Endothelial cell of umbilical vein (primary cell): Measurements from ENCODE around the gene PLOD1. TPM values are rescaled to one million over a fixed set of nuclear protein-coding genes. Genes with fewer than 3 reads are reported as not detected.

Experiments
- BruUV-seq: library from RNA; stranded (reverse); fragments of 400-500 nt; replicated peaks from 2 replicates; lab custom pipeline; 2021; lab: Mats Ljungman, UMichigan
- CTCF ChIA-PET: fragments of 300-600, 350-600 bp; sonication (Branson Sonifier 250); formaldehyde crosslinking; loops from one replicate; lab custom pipeline; 2021; ENCODE audit warnings: antibody characterized with exemption, inconsistent platforms; lab: Charles Lee
- POLR2A ChIA-PET: fragments of 300-600, 350-600 bp; sonication (Branson Sonifier 250); formaldehyde crosslinking; loops from one replicate; lab custom pipeline; 2021; ENCODE audit warnings: antibody characterized with exemption, inconsistent platforms; lab: Charles Lee
- DNase-seq: peaks from one replicate; pipeline ENCODE4 v3.0.0-alpha.2; 2011; ENCODE audit warnings: low read depth, low spot score
- FAIRE-seq: peaks from 2 replicates; lab custom pipeline; 2011; peaks lifted over from hg19 to GRCh38; lab: Jason Lieb, UNC
- H2AFZ ChIP-seq: 2 replicates; pipeline ENCODE4 v1.6.0; 2012; ENCODE audit warnings: low read depth, low read length, control low read depth, inconsistent platforms
- H3K27ac ChIP-seq: 2 replicates; pipeline ENCODE4 v1.5.1; 2011; ENCODE audit warnings: low read depth, mild to moderate bottlenecking, control low read depth, low read length, moderate library complexity; ENCODE audit not compliant: insufficient read depth
- H3K27me3 ChIP-seq, 2 experiments: 2 replicates each; pipeline versions ENCODE4 v1.6.0 to v1.6.1; 2011; ENCODE audit warnings: low read length in 2 of 2, mixed read lengths in 1 of 2; ENCODE audit not compliant: control insufficient read depth in 2 of 2, insufficient read depth in 2 of 2
- H3K36me3 ChIP-seq, 2 experiments: 2 replicates in 1 of 2; 3 replicates in 1 of 2; pipeline ENCODE4 v1.5.1; 2011; ENCODE audit warnings: low read length in 2 of 2, mild to moderate bottlenecking in 1 of 2, moderate library complexity in 1 of 2; ENCODE audit not compliant: control insufficient read depth in 2 of 2, insufficient read depth in 2 of 2; ENCODE audit errors: extremely low read depth in 1 of 2
- H3K4me1 ChIP-seq: 3 replicates; pipeline ENCODE4 v1.5.1; 2011; ENCODE audit warnings: mild to moderate bottlenecking, low read length; ENCODE audit not compliant: control insufficient read depth, insufficient read depth; ENCODE audit errors: extremely low read depth
- H3K4me2 ChIP-seq: 2 replicates; pipeline ENCODE4 v1.6.1; 2011; ENCODE audit warnings: low read length, control low read depth, mixed read lengths; ENCODE audit not compliant: insufficient read depth
- H3K4me3 ChIP-seq, 3 experiments: fragments of 200-600 bp in 1 of 3; sonication (generic), shearing (Covaris generic) in 1 of 3; replicated peaks in 1 of 3; 2 replicates each; pipeline ENCODE4 v1.5.1; 2011 to 2016; ENCODE audit warnings: control low read depth in 3 of 3, low read length in 3 of 3, mild to moderate bottlenecking in 2 of 3, inconsistent platforms in 1 of 3, low read depth in 1 of 3, moderate library complexity in 1 of 3; ENCODE audit not compliant: insufficient read depth in 1 of 3
- H3K79me2 ChIP-seq: 2 replicates; pipeline ENCODE4 v1.6.0; 2012; ENCODE audit warnings: low read length, inconsistent platforms; ENCODE audit not compliant: control insufficient read depth, insufficient read depth
- H3K9ac ChIP-seq: replicated peaks from 2 replicates; pipeline ENCODE3; 2011; ENCODE audit warnings: low read length, control low read depth; ENCODE audit not compliant: insufficient read depth; ENCODE audit errors: extremely low read depth
- H3K9me1 ChIP-seq: replicated peaks from 3 replicates; pipeline ENCODE4 v1.6.0; 2011; ENCODE audit warnings: mild to moderate bottlenecking, low read length; ENCODE audit not compliant: control insufficient read depth, insufficient read depth; ENCODE audit errors: extremely low read depth
- H3K9me3 ChIP-seq: replicated peaks from 2 replicates; pipeline ENCODE4 v1.5.1; 2012; ENCODE audit warnings: low read length, inconsistent platforms; ENCODE audit not compliant: control insufficient read depth, insufficient read depth
- H4K20me1 ChIP-seq: replicated peaks from 2 replicates; pipeline ENCODE3; 2011; ENCODE audit warnings: mild to moderate bottlenecking, low read length; ENCODE audit not compliant: control insufficient read depth, insufficient read depth; ENCODE audit errors: extremely low read depth
- EZH2 ChIP-seq: IDR thresholded peaks from 2 replicates; pipeline ENCODE4 v1.6.1; 2012; ENCODE audit warnings: borderline replicate concordance, low read depth, mild to moderate bottlenecking, moderate library complexity, low read length, inconsistent platforms; ENCODE audit not compliant: severe bottlenecking
- FOS ChIP-seq: IDR thresholded peaks from 2 replicates; pipeline ENCODE4 v1.6.1; 2011; ENCODE audit warnings: mild to moderate bottlenecking, low read length, moderate library complexity, borderline replicate concordance; ENCODE audit not compliant: insufficient read depth
- GATA2 ChIP-seq: IDR thresholded peaks from 2 replicates; pipeline ENCODE4 v1.7.0; 2011; ENCODE audit warnings: low read depth, mild to moderate bottlenecking, moderate library complexity, mixed read lengths, low read length; ENCODE audit not compliant: insufficient read length, insufficient read depth
- JUN ChIP-seq: IDR thresholded peaks from 2 replicates; pipeline ENCODE4 v1.6.1; 2011; ENCODE audit warnings: borderline replicate concordance, low read depth; ENCODE audit not compliant: insufficient read length, insufficient read depth
- MYC ChIP-seq: IDR thresholded peaks from one replicate; pipeline ENCODE4 v1.6.1; 2011; ENCODE audit warnings: mild to moderate bottlenecking, low read depth, low read length
- POLR2A ChIP-seq: IDR thresholded peaks from 2 replicates; pipeline ENCODE4 v1.6.1; 2012; ENCODE audit warnings: low read depth, mild to moderate bottlenecking, control low read depth, low read length
- POLR2AphosphoS5 ChIP-seq: IDR thresholded peaks from 2 replicates; pipeline ENCODE4 v1.6.1; 2012; ENCODE audit warnings: low read depth, mild to moderate bottlenecking, control low read depth, low read length, moderate library complexity; ENCODE audit not compliant: insufficient read depth
- dilution Hi-C: fragments of 300-500 bp; cut with MboI; formaldehyde crosslinking; loops from one replicate; pipeline ENCODE4 v1.15.0; 2019; ENCODE audit warnings: low sequenced_read_pairs; ENCODE audit not compliant: extremely low pct_ligation_motif_present
- intact Hi-C: fragments of 100-400 bp; cut with micrococcal nuclease; formaldehyde crosslinking; loops from one replicate; pipeline ENCODE4 v1.10.0; 2022
- polyA plus RNA-seq, 4 experiments: library from polyadenylated mRNA; depleted of rRNA in 3 of 4; stranded (reverse) in 3 of 4; unstranded in 1 of 4; fragments of >200 nt; gene quantifications; 2 replicates each; pipeline versions ENCODE4 v1.2.1 to v1.2.3, GENCODE V29; 2011 to 2012; ENCODE audit warnings: missing spikeins in 1 of 4
- total RNA-seq: library from RNA; stranded (reverse); gene quantifications from 2 replicates; pipeline ENCODE4 v1.2.3, GENCODE V29; 2021
- TF ChIP-seq, protein P1 (sequence below), 2 donors: IDR thresholded peaks; 1 replicate in 1 of 2; 2 replicates in 1 of 2; pipeline ENCODE4 v1.5.1; 2011; ENCODE audit warnings: low read length in 2 of 2, mild to moderate bottlenecking in 2 of 2, moderate library complexity in 2 of 2, control low read depth in 1 of 2, inconsistent platforms in 1 of 2, low read depth in 1 of 2; ENCODE audit not compliant: insufficient read depth in 1 of 2; ENCODE audit errors: extremely low read depth in 1 of 2
- TF ChIP-seq, protein P2 (sequence below): IDR thresholded peaks from 2 replicates; pipeline ENCODE4 v1.6.1; 2011; ENCODE audit not compliant: insufficient read depth, insufficient read length

The PLOD1 gene
- total and polyA plus RNA-seq, 2 donors (not counting 3 experiments of a cell fraction or from before 2014, with no cell fraction given) = 260 to 412 TPM

DNA sequence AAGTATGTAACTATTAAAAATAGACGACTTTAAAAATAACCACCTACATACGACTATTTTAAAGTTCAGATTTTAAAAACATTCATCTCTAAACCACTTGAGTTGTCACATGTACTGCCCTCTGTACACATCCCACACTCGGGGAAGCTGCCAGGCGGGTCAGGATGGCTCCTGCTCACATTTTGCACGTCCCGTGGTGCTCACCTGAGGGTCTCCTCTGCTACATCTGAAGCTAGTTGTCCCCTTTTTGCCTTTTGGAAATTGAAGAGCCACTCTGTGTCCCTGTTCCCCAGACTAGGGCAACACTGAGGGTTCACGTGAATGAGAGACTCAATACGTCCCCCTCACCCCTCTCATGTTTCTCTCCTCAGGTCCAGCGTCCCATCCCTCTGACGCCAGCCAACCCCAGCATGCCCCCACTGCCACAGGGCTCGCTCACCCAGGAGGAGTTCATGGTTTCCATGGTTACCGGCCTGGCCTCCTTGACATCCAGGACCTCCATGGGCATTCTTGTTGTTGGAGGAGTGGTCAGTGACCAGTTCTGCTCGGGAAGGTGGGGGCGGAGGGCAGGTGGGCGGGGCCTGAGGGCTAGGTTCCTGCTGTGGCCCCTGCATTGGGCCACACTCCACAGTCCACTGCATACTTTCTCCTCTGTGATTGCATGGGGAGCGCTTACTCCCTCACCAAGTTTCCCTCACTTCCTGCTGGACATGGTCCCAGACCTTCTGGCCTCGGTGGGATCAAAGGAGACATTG, 71.8 kb downstream of the PLOD1 start:
- no peaks in the 10 kb centered on the region for H3K4me1 ChIP-seq
- no peaks in the 10 kb centered on the region for H3K9me1 ChIP-seq
- DNase-seq (no peak), FAIRE-seq (no peak)
- H3K9me3 ChIP-seq = no peaks in the 10 kb centered on the region
- H2AFZ ChIP-seq = no peak overlapping the region
- BruUV-seq = no TSS peak
- intact Hi-C loops (no loop called here), dilution Hi-C loops (no loop called here)
- ChIA-PET CTCF (no interaction called here), POLR2A (interaction anchor here (1.7 kb wide), 1 partner anchor 98 kb away, joined by 5 read pairs; no protein-coding TSS in a partner anchor)
- no peak overlapping the region for H3K4me2 ChIP-seq
- H3K79me2 ChIP-seq = no peaks in the 10 kb centered on the region
- no peak for TF ChIP-seq GATA2
- TF ChIP-seq EZH2 = no peak
- TF ChIP-seq, protein P1, sequence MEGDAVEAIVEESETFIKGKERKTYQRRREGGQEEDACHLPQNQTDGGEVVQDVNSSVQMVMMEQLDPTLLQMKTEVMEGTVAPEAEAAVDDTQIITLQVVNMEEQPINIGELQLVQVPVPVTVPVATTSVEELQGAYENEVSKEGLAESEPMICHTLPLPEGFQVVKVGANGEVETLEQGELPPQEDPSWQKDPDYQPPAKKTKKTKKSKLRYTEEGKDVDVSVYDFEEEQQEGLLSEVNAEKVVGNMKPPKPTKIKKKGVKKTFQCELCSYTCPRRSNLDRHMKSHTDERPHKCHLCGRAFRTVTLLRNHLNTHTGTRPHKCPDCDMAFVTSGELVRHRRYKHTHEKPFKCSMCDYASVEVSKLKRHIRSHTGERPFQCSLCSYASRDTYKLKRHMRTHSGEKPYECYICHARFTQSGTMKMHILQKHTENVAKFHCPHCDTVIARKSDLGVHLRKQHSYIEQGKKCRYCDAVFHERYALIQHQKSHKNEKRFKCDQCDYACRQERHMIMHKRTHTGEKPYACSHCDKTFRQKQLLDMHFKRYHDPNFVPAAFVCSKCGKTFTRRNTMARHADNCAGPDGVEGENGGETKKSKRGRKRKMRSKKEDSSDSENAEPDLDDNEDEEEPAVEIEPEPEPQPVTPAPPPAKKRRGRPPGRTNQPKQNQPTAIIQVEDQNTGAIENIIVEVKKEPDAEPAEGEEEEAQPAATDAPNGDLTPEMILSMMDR (IDR thresholded peaks at IDR 0.05; ENCODE audit: extremely low read depth in 1 of 2, insufficient read depth in 1 of 2, low read depth in 1 of 2, low read length in 2 of 2) = no peak
- TF ChIP-seq POLR2AphosphoS5 = no peak
- TF ChIP-seq POLR2A = no peak
- TF ChIP-seq, protein P2, sequence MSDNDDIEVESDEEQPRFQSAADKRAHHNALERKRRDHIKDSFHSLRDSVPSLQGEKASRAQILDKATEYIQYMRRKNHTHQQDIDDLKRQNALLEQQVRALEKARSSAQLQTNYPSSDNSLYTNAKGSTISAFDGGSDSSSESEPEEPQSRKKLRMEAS = no peak
- no peak for TF ChIP-seq FOS
- no peak for TF ChIP-seq MYC
- TF ChIP-seq JUN = no peak
- no peak overlapping the region for H3K9ac ChIP-seq
- H3K4me3 ChIP-seq = no peak overlapping the region
- H4K20me1 ChIP-seq = no peaks in the 10 kb centered on the region
- H3K27me3 ChIP-seq = no peaks in the 10 kb centered on the region
- no peak overlapping the region for H3K27ac ChIP-seq
- peaks cover 24 to 68% of the 10 kb centered on the region in 2 experiments for H3K36me3 ChIP-seq
